MM.1S (cell line): ENCODE results near the gene HYDIN.
"Not testable (repeated sequence)": the region's sequence is repeated elsewhere in the genome, so short reads cannot be mapped to it uniquely, and the experiment has no call there.

Experiments used
- EZH2 ChIP-seq: fragments of 300-600 bp; sonication (generic); optimal IDR thresholded peaks from 2 replicates; pipeline ENCODE3; 2017; ENCODE audit warnings: low read depth, mild to moderate bottlenecking, antibody characterized with exemption, low read length, mixed read lengths
- EZH2phosphoT487 ChIP-seq: fragments of 300-600 bp; sonication (generic); IDR thresholded peaks from 2 replicates; pipeline ENCODE4 v1.6.1; 2018; ENCODE audit warnings: antibody characterized with exemption, low read length
- TF ChIP-seq, protein P1 (sequence below): fragments of 300-600 bp; sonication (generic); IDR thresholded peaks from 2 replicates; pipeline ENCODE4 v1.5.1; 2016; ENCODE audit warnings: antibody characterized with exemption, low read length, mixed read lengths

DNA sequence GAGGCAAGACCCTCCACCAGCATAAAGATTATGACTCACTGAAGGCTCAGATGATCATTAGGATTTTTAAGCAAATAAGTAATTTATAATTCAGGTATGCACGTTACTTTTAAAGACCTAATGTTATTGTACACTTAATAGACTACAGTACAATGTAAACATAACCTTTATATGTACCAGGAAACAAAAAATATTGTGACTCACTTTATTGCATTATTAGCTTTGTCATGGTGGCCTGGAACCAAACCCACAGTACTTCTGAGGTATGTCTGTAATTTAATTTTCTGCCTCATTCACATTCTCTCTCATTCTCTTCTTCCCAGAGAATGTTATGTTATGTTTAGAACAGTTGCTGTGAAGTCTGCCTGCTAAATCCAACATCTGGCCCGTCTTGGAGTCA is 407.8 kb downstream of the HYDIN start:
- TF ChIP-seq, protein P1, sequence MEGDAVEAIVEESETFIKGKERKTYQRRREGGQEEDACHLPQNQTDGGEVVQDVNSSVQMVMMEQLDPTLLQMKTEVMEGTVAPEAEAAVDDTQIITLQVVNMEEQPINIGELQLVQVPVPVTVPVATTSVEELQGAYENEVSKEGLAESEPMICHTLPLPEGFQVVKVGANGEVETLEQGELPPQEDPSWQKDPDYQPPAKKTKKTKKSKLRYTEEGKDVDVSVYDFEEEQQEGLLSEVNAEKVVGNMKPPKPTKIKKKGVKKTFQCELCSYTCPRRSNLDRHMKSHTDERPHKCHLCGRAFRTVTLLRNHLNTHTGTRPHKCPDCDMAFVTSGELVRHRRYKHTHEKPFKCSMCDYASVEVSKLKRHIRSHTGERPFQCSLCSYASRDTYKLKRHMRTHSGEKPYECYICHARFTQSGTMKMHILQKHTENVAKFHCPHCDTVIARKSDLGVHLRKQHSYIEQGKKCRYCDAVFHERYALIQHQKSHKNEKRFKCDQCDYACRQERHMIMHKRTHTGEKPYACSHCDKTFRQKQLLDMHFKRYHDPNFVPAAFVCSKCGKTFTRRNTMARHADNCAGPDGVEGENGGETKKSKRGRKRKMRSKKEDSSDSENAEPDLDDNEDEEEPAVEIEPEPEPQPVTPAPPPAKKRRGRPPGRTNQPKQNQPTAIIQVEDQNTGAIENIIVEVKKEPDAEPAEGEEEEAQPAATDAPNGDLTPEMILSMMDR: not testable (repeated sequence)
- not testable (repeated sequence) for TF ChIP-seq EZH2, EZH2phosphoT487
